Endometrial microvascular endothelial cells (primary cell): ENCODE results near the gene MED12. TPM values are rescaled to one million over a fixed set of nuclear protein-coding genes. Genes with fewer than 3 reads are reported as not detected.

Experiments used
- in situ Hi-C: cut with HindIII; loops from 2 replicates; pipeline ENCODE4 v1.10.0; 2017; ENCODE audit warnings: low sequenced_read_pairs, low pct_unique_long_range_greater_than_20kb; ENCODE audit errors: inconsistent ontology term
- total RNA-seq: library from RNA; depleted of rRNA; stranded (reverse); fragments of >200 nt; gene quantifications from one replicate; pipeline ENCODE4 v1.2.3, GENCODE V29; 2015; ENCODE audit errors: inconsistent ontology term

Gene MED12
- total RNA-seq, 1 donor from 2014 or later: 35.9 TPM

- in situ Hi-C loops: no loop called here
These were observed 63.8 kb downstream of the MED12 start for GRCh38 chrX:71181910-71182799.

- in situ Hi-C loops: no loop called here
These were observed 64.5 kb downstream of the MED12 start for GRCh38 chrX:71182871-71183270.

- in situ Hi-C loops: no loop called here
These were observed 64.9 kb downstream of the MED12 start for GRCh38 chrX:71183341-71183740.

- in situ Hi-C loops: no loop called here
These were observed 65.7 kb downstream of the MED12 start for GRCh38 chrX:71184092-71184491.

GRCh38 chrX:71184803-71185495 lies 66.6 kb downstream of the MED12 start:
- in situ Hi-C loops: no loop called here

- in situ Hi-C loops: no loop called here
These were observed 72.9 kb downstream of the MED12 start for GRCh38 chrX:71191248-71191647.

Other genes with a start within 250 kb of the MED12 start
- gene TEX11, start 209.9 kb upstream of the MED12 start, total RNA-seq: not detected
- not detected for gene SLC7A3, start 187.5 kb upstream of the MED12 start, total RNA-seq
- gene SNX12, start 50.3 kb upstream of the MED12 start, total RNA-seq: 79.9 TPM
- 2.2 TPM for gene FOXO4, start 22.7 kb upstream of the MED12 start, total RNA-seq
- not detected for gene CXorf65, start 11.9 kb upstream of the MED12 start, total RNA-seq
- 4.5 TPM for gene IL2RG, start 7.0 kb upstream of the MED12 start, total RNA-seq
- 0.46 TPM for gene NLGN3, start 26.2 kb downstream of the MED12 start, total RNA-seq
- not detected for gene GJB1, start 104.6 kb downstream of the MED12 start, total RNA-seq
- gene ZMYM3, start 135.5 kb downstream of the MED12 start, total RNA-seq: 20.3 TPM
- 383 TPM for gene NONO, start 165.0 kb downstream of the MED12 start, total RNA-seq
- not detected for gene ITGB1BP2, start 183.2 kb downstream of the MED12 start, total RNA-seq
- gene TAF1, start 247.8 kb downstream of the MED12 start, total RNA-seq: 16.4 TPM